Astrocyte of the cerebellum (primary cell): ENCODE data around the gene GBE1.

Source experiments
- DNase-seq: peaks from one replicate; pipeline ENCODE4 v3.0.0-alpha.2; 2011; ENCODE audit warnings: low read depth
- H3K4me3 ChIP-seq: 2 replicates; pipeline ENCODE4 v1.5.1; 2011; ENCODE audit warnings: mild to moderate bottlenecking, low read depth, low read length, moderate library complexity
- in situ Hi-C: cut with HindIII; loops from 2 replicates; pipeline ENCODE4 v1.10.0; 2017; ENCODE audit warnings: low sequenced_read_pairs
- TF ChIP-seq, protein P1 (sequence below): IDR thresholded peaks from 2 replicates; pipeline ENCODE4 v1.5.1; 2012; ENCODE audit warnings: low read length, low read depth, moderate library complexity, mild to moderate bottlenecking; ENCODE audit errors: missing control alignments

The GBE1 gene

DNA sequence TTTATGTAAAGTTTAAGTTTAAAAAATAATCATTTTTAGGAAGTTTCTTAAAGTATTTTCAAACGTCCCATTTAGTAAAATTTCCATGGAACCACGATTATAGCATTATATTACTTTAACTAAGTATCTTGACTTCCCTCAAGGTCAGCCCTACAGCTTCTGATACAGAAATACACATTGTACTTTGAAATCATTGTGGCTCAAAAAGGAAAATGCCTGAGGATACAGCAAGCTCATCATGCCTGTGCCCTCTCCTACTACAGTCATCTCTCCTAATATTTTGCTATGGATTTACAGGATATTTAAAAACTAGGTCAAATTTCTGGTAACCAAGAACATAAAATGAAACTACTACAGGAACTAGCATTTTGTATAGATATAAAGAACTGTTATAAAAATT is 51.8 kb downstream of the GBE1 start:
- no peak for DNase-seq
- no peak overlapping the region for H3K4me3 ChIP-seq
- in situ Hi-C loops = no loop called here
- TF ChIP-seq, protein P1, sequence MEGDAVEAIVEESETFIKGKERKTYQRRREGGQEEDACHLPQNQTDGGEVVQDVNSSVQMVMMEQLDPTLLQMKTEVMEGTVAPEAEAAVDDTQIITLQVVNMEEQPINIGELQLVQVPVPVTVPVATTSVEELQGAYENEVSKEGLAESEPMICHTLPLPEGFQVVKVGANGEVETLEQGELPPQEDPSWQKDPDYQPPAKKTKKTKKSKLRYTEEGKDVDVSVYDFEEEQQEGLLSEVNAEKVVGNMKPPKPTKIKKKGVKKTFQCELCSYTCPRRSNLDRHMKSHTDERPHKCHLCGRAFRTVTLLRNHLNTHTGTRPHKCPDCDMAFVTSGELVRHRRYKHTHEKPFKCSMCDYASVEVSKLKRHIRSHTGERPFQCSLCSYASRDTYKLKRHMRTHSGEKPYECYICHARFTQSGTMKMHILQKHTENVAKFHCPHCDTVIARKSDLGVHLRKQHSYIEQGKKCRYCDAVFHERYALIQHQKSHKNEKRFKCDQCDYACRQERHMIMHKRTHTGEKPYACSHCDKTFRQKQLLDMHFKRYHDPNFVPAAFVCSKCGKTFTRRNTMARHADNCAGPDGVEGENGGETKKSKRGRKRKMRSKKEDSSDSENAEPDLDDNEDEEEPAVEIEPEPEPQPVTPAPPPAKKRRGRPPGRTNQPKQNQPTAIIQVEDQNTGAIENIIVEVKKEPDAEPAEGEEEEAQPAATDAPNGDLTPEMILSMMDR = no peak

DNA sequence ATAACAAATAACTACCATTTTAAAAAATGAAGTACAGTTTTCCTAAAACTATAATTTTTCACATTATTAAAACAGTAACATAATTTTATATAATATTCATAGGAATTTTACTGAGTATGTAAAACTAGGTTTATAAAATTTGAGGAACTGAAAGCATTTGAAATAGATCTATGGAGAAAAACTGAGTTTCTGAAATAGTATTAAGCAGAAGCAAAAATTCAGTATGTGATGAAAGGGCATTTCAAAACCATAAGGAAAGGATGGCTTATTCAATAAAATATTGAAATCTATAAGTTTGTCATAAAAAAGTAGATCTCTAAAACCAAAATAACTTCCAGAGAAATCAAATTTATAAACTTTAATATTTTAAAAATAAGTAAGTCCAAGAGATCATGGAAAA is 53.4 kb downstream of the GBE1 start:
- no peak overlapping the region for H3K4me3 ChIP-seq
- no peak for DNase-seq
- in situ Hi-C loops = no loop called here
- TF ChIP-seq, protein P1 = no peak

DNA sequence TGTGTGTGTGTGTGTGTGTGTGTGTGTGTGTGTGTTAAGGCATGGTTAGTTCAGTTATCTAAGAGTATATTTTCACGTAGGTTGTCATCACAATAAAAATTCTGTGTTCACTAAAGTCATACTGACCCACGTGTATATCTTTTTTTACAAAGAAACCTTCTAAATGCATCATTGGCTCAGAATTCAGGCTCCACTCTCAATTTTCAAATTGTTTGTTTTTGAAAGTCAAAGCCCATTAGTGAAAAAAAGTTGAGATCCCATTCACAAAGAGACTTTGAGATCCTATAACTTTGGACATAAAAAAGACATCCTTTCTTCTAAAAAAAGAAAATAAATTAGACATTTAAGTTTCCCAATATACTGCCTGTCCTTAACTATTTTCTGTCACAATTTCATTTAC is 59.3 kb downstream of the GBE1 start:
- TF ChIP-seq, protein P1 = no peak
- no peak overlapping the region for H3K4me3 ChIP-seq
- DNase-seq = no peak
- in situ Hi-C loops = no loop called here

DNA sequence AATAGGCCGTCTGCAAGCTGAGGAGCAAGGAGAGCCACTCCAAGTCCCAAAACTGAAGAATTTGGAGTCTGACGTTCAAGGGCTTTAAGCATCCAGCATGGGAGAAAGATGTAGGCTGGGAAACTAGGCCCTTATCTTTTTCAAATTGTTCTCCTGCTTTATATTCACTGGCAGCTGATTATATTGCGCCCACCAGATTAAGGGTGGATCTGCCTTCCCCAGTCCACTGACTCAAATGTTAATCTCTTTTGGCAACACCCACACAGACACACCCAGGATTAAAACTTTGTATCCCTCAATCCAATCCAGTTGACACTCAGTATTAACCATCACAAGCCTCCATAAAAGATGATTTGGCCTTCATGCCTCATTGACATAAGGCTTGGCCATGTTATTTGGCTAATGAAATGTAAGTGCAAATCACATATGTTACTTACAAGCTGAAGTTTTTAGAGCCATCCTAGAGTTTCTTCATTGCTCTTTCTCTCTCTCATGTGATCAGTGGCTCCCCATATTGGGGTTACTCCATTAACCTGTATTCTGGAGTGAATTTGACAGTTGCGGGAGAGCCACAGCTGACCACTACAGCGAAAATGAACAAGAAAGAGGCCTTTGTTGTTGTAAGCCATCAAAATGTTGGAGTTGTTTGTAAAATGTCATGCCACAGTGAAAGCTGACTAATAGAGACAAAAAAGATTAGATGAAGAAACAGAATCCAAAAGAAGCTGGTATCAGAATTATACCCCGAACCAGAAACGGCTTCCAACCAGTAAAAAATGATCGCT is 61.7 kb downstream of the GBE1 start:
- no peak for DNase-seq
- no peak overlapping the region for H3K4me3 ChIP-seq
- TF ChIP-seq, protein P1 = no peak
- in situ Hi-C loops = no loop called here

DNA sequence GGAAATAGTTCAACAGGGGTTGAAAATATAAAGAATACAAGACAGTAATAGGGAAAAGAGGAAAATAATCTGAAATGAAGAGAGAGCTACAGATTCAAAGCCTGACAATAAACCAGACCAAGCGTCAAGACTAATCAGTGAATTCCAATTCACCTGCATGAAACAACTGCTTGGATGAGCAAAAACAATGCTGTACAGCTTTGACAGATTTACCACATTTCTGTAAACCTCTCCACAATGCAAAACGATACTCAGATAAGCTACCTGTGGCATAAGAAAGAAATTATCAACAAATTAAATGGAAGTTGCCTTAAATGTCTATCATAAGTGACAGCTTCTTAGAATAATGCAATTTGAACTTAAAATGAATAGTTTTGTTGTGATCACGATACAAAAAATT is 65.4 kb downstream of the GBE1 start:
- TF ChIP-seq, protein P1 = no peak
- H3K4me3 ChIP-seq = no peak overlapping the region
- in situ Hi-C loops = no loop called here
- DNase-seq = no peak

DNA sequence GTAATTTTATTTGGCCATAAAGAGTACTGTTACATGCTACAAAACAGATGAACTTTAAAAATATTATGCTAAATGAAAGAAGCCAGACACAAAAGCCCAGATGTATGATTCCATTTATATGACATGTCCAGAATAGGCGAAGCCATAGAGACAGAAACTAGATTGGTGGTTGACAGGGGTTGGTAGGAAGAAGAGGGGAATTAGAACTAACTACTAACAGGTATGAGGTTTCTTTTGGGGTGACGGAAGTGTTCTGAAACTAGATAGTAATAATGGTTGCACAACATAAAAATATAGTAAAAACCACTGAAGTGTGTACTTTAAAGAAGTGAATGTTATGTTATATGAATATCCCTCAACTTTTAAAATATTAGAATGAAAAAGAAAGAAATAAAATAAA is 66.1 kb downstream of the GBE1 start:
- DNase-seq = no peak
- no peak overlapping the region for H3K4me3 ChIP-seq
- TF ChIP-seq, protein P1 = no peak
- in situ Hi-C loops = no loop called here
